Measurements from ENCODE around the gene ANKAR. TPM values are rescaled to one million over a fixed set of nuclear protein-coding genes. Genes with fewer than 3 reads are reported as not detected.
A peak's percentile ranks its signal among the peaks of the same experiment; 100 is the strongest.
"Not testable (repeated sequence)": the region's sequence is repeated elsewhere in the genome, so short reads cannot be mapped to it uniquely, and the experiment has no call there.

The ANKAR gene
- total RNA-seq, 2 experiments from 2014 or later: 2.5 to 2.7 TPM

GRCh38 chr2:189639007-189639609 lies 35.4 kb upstream of the ANKAR start:
- ChIA-PET POLR2A (no interaction called here), CTCF (interaction anchor here (0.6 kb wide), 1 partner anchor 20 kb away, joined by 3 read pairs; no protein-coding TSS in a partner anchor)
- ATAC-seq (no peak), DNase-seq (no peak)
- intact Hi-C loops (cut with DNase I, micrococcal nuclease): loop anchor here in 1 of 2 experiments (10.0 kb wide), 1 partner anchor 174 kb away; no protein-coding TSS in a partner anchor
- Mint-ChIP-seq H3K27ac (no peak overlapping the region), H3K4me1 (peaks cover 27% of the 10 kb centered on the region), H3K4me3 (no peak overlapping the region), H3K9me3 (ENCODE audit: low read depth) (peaks cover 4% of the 10 kb centered on the region), H3K36me3 (ENCODE audit: low read depth) (no peaks in the 10 kb centered on the region), H3K27me3 (no peaks in the 10 kb centered on the region)

DNA sequence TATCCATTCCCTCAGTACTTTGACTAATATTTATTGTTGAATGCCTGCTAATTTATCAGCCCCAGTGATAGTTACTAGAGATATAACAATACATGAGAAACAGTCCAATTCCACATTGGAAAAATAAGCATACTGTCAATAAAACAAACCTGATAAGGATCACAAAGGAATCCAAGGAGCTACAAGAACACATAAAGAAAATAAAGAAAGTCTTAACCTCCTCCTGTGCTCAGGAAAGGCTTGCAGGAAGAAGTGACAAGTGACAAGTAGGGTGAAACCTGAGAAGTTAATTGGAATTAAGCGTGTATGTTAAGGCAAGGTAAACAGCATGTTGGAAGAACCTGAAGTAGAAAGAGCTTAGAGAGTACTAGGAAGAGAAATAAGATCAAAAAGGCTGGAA lies 33.5 kb upstream of the ANKAR start:
- H3K4me3 Mint-ChIP-seq: no peak overlapping the region
- ChIA-PET POLR2A (interaction anchor here (0.7 kb wide), 2 partner anchors 17 to 142 kb away, joined by 3 to 4 read pairs; no protein-coding TSS in a partner anchor), CTCF (interaction anchor here (1.0 to 1.1 kb wide), 2 partner anchors 82 to 273 kb away, joined by 3 to 4 read pairs; no protein-coding TSS in a partner anchor)
- H3K36me3 Mint-ChIP-seq (ENCODE audit: low read depth): no peaks in the 10 kb centered on the region
- no peaks in the 10 kb centered on the region for H3K27me3 Mint-ChIP-seq
- peaks cover 27% of the 10 kb centered on the region for H3K4me1 Mint-ChIP-seq
- DNase-seq (no peak), ATAC-seq (no peak)
- intact Hi-C loops (cut with DNase I, micrococcal nuclease): loop anchor here (1.0 to 2.0 kb wide), 4 partner anchors 20 to 338 kb away; partner anchors contain the start of genes ASNSD1 (in 2 of the 2), SLC40A1 (in 1 of the 2) and WDR75 (in 1 of the 2)
- H3K27ac Mint-ChIP-seq: peak overlapping the region; percentile 52
- H3K9me3 Mint-ChIP-seq (ENCODE audit: low read depth): peaks cover 4% of the 10 kb centered on the region

DNA sequence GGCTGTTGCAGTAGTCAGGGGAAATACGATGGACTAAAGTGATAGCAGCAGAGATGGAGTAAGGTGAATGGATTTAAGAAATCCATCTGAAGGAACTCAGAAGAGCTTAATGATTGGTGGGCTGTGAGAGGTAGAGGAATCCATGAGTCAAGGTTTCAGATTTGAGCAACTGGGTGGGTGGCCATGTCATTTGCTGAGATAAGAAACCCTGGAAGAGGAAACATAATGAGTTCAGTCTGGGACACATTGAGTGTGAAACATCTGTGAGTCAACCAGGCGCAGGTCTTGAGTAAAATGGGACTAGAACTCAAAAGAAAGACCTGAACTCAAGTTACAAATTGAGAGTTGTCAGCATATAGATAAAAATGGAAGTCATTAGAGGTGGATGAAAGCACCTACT lies 32.9 kb upstream of the ANKAR start:
- no peaks in the 10 kb centered on the region for H3K36me3 Mint-ChIP-seq (ENCODE audit: low read depth)
- CTCF ChIA-PET: interaction anchor here (0.6 to 2.0 kb wide), 7 partner anchors 16 to 272 kb away, joined by 3 to 7 read pairs (median 4); partner anchors contain the start of gene ASNSD1
- POLR2A ChIA-PET: interaction anchor here (0.6 to 0.7 kb wide), 3 partner anchors 16 to 159 kb away, joined by 3 to 4 read pairs (median 3); no protein-coding TSS in a partner anchor
- H3K4me3 Mint-ChIP-seq: no peak overlapping the region
- peaks cover 4% of the 10 kb centered on the region for H3K9me3 Mint-ChIP-seq (ENCODE audit: low read depth)
- H3K4me1 Mint-ChIP-seq: peaks cover 27% of the 10 kb centered on the region
- H3K27ac Mint-ChIP-seq: peak overlapping the region; percentile 52
- intact Hi-C loops (cut with DNase I, micrococcal nuclease): loop anchor here (1.0 to 2.0 kb wide), 4 partner anchors 20 to 339 kb away; partner anchors contain the start of genes ASNSD1 (in 2 of the 2), SLC40A1 (in 1 of the 2) and WDR75 (in 1 of the 2)
- H3K27me3 Mint-ChIP-seq: no peaks in the 10 kb centered on the region
- peak; percentile 97 for ATAC-seq
- peak; percentile 74 for DNase-seq

DNA sequence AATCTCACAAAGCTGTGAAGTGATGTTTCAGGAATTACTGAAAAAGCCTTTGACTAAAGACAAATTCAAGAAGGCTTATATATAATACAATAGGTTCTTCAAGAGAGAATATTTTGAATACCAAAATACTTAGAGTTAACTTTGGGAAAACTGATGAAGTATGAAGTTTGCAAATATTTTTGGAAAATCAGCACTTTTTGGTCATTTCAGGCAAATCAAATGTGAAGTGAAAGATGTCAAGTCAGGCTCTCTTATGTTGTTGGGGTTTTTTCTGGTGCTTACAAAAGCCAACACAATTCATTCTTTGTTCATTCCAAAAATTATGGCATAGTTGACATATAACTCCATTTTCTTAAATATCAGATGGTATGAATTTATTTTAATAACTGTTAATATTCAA lies 27.9 kb upstream of the ANKAR start:
- Mint-ChIP-seq H3K27me3 (no peaks in the 10 kb centered on the region), H3K4me1 (peaks cover 14% of the 10 kb centered on the region), H3K9me3 (ENCODE audit: low read depth) (peaks cover 4% of the 10 kb centered on the region), H3K27ac (no peak overlapping the region), H3K4me3 (no peak overlapping the region), H3K36me3 (ENCODE audit: low read depth) (no peaks in the 10 kb centered on the region)
- ChIA-PET CTCF (interaction anchor here (1.3 kb wide), 1 partner anchor 12 kb away, joined by 6 read pairs; no protein-coding TSS in a partner anchor), POLR2A (no interaction called here)
- intact Hi-C loops (cut with DNase I, micrococcal nuclease): no loop called here
- ATAC-seq: no peak
- no peak for DNase-seq

DNA sequence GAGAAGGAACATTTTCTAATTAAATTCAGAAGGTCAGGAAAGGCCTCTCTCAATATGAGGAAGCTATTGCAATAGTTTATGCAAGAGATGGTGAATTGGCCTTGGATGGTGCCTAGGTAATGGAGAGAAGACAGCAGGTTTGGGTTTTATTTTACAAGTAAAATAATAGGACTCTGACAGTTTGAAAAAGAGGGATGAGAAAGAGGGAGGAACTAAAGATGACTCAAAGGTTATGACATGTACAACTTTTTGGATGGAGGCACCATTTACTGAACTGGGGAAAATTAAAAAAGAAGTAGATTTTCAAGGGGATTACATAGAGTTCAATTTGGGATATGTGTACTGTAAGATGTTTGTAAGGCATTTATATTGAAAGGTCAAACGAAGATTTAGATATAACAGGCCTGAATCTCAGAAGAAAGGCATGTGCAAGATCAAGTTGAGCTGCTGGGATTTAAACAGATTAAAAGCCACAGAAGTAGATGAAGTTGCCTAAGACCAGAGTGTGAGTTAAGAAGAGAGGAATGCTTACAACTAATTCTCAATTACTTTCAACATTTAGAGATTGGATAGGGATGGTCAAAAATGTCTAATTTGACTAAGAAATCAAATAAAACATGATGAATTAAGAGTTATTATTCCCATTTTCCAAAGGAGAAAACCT lies 25.5 kb upstream of the ANKAR start:
- Mint-ChIP-seq H3K27me3 (no peaks in the 10 kb centered on the region), H3K9me3 (ENCODE audit: low read depth) (peaks cover 9% of the 10 kb centered on the region), H3K36me3 (ENCODE audit: low read depth) (no peaks in the 10 kb centered on the region), H3K4me1 (peaks cover 5% of the 10 kb centered on the region), H3K4me3 (no peak overlapping the region), H3K27ac (peak overlapping the region; percentile 37)
- CTCF ChIA-PET: interaction anchor here (0.9 to 1.1 kb wide), 2 partner anchors 12 to 55 kb away, joined by 3 read pairs; no protein-coding TSS in a partner anchor
- intact Hi-C loops (cut with DNase I, micrococcal nuclease): no loop called here
- ATAC-seq (no peak), DNase-seq (no peak)
- POLR2A ChIA-PET: no interaction called here

GRCh38 chr2:189651284-189651683 lies 23.2 kb upstream of the ANKAR start:
- no peaks in the 10 kb centered on the region for H3K36me3 Mint-ChIP-seq (ENCODE audit: low read depth)
- ATAC-seq (no peak), DNase-seq (no peak)
- no peak overlapping the region for H3K4me3 Mint-ChIP-seq
- peaks cover 9% of the 10 kb centered on the region for H3K9me3 Mint-ChIP-seq (ENCODE audit: low read depth)
- peaks cover 8% of the 10 kb centered on the region for H3K4me1 Mint-ChIP-seq
- H3K27me3 Mint-ChIP-seq: no peaks in the 10 kb centered on the region
- ChIA-PET POLR2A (no interaction called here), CTCF (interaction anchor here (1.6 kb wide), 1 partner anchor 46 kb away, joined by 4 read pairs; no protein-coding TSS in a partner anchor)
- no peak overlapping the region for H3K27ac Mint-ChIP-seq
- intact Hi-C loops (cut with DNase I, micrococcal nuclease): no loop called here

GRCh38 chr2:189653464-189653863 lies 21.0 kb upstream of the ANKAR start:
- CTCF ChIA-PET; H3K27ac Mint-ChIP-seq; H3K36me3 Mint-ChIP-seq (ENCODE audit: low read depth); H3K4me3 Mint-ChIP-seq; intact Hi-C loops (cut with DNase I, micrococcal nuclease); H3K9me3 Mint-ChIP-seq (ENCODE audit: low read depth); H3K27me3 Mint-ChIP-seq; ATAC-seq; DNase-seq: not testable (repeated sequence)
- H3K4me1 Mint-ChIP-seq: peaks cover 24% of the 10 kb centered on the region
- POLR2A ChIA-PET: interaction anchor here (0.7 kb wide), 1 partner anchor 30 kb away, joined by 3 read pairs; no protein-coding TSS in a partner anchor

DNA sequence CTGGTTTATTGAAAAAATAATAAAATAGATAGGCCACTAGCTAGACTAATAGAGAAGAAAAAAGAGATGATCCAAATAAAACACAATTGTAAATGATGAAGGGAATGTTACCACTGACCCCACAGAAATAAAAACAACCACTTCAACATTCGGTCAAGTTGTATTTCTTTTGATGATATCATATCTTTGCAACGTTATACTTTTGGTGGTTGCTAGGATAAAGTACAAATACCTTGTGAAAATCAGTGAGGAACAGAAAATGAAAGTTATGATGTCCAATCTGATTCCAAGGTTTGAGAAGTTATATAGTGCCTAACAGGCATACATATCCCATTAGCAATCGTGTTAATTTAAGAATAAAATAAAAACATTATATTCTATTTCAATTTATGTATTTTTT lies 19.8 kb upstream of the ANKAR start:
- ChIA-PET POLR2A (no interaction called here), CTCF (no interaction called here)
- no peak for ATAC-seq
- DNase-seq: no peak
- Mint-ChIP-seq H3K9me3 (ENCODE audit: low read depth) (peaks cover 9% of the 10 kb centered on the region), H3K4me3 (no peak overlapping the region), H3K4me1 (peaks cover 27% of the 10 kb centered on the region), H3K27ac (no peak overlapping the region), H3K36me3 (ENCODE audit: low read depth) (no peaks in the 10 kb centered on the region), H3K27me3 (no peaks in the 10 kb centered on the region)
- intact Hi-C loops (cut with DNase I, micrococcal nuclease): no loop called here

DNA sequence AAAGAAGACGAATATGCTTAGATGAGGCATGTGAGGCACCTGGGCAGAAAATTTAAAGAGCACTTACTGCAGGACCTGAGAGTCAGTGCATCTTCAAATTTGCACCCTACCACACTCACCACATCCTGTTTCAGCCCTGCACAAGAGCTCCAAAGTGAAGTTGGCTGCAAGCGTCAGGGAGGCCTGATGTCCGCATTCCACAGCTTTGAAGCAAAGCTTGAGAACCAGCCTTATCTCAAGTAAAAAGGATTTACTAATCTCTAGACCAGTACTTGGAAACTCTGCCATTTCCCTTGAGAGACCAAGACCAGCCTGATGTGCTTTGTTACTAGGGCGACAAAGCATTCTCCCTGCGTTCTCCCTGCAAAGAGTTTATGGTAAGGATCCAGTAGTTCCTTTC lies 16.6 kb upstream of the ANKAR start:
- Mint-ChIP-seq H3K36me3 (ENCODE audit: low read depth) (no peaks in the 10 kb centered on the region), H3K9me3 (ENCODE audit: low read depth) (no peaks in the 10 kb centered on the region), H3K27ac (peak overlapping the region; percentile 85), H3K27me3 (no peaks in the 10 kb centered on the region), H3K4me1 (peaks cover 30% of the 10 kb centered on the region), H3K4me3 (peak overlapping the region; percentile 37)
- peak; percentile 76 for DNase-seq
- intact Hi-C loops (cut with DNase I, micrococcal nuclease): no loop called here
- ChIA-PET CTCF (interaction anchor here (0.6 to 5.6 kb wide), 11 partner anchors 11 to 701 kb away, joined by 3 to 61 read pairs (median 5); partner anchors contain the start of genes ANKAR and OSGEPL1), POLR2A (interaction anchor here (0.6 to 1.5 kb wide), 2 partner anchors 15 to 17 kb away, joined by 4 read pairs; no protein-coding TSS in a partner anchor)
- peak; percentile 42 for ATAC-seq

GRCh38 chr2:189658306-189659212 lies 15.9 kb upstream of the ANKAR start:
- peak overlapping the region; percentile 85 for H3K27ac Mint-ChIP-seq
- intact Hi-C loops (cut with DNase I, micrococcal nuclease): no loop called here
- H3K4me1 Mint-ChIP-seq: peaks cover 33% of the 10 kb centered on the region
- POLR2A ChIA-PET: interaction anchor here (0.6 to 1.5 kb wide), 2 partner anchors 17 to 66 kb away, joined by 4 to 5 read pairs; no protein-coding TSS in a partner anchor
- no peaks in the 10 kb centered on the region for H3K9me3 Mint-ChIP-seq (ENCODE audit: low read depth)
- peak overlapping the region; percentile 0 for H3K4me3 Mint-ChIP-seq
- CTCF ChIA-PET: interaction anchor here (0.6 to 5.6 kb wide), 20 partner anchors 12 to 701 kb away, joined by 3 to 61 read pairs (median 4); partner anchors contain the start of genes ANKAR and OSGEPL1
- H3K27me3 Mint-ChIP-seq: no peaks in the 10 kb centered on the region
- peaks cover 1% of the 10 kb centered on the region for H3K36me3 Mint-ChIP-seq (ENCODE audit: low read depth)
- ATAC-seq: peak; percentile 12
- DNase-seq: peak; percentile 60
